Measurements from ENCODE around the gene SMURF1. TPM values are rescaled to one million over a fixed set of nuclear protein-coding genes. Genes with fewer than 3 reads are reported as not detected.
A peak's percentile ranks its signal among the peaks of the same experiment; 100 is the strongest.

Gene SMURF1
- total RNA-seq, 1 donor from 2014 or later = 22.1 TPM

GRCh38 chr7:99120501-99120900 lies 23.4 kb downstream of the SMURF1 start:
- Mint-ChIP-seq H3K4me3 (no peak overlapping the region), H3K27ac (peak overlapping the region; percentile 55), H3K9me3 (peaks cover 8% of the 10 kb centered on the region), H3K36me3 (peaks cover 31% of the 10 kb centered on the region), H3K27me3 (no peaks in the 10 kb centered on the region), H3K4me1 (ENCODE audit: unreplicated experiment) (peaks cover 17% of the 10 kb centered on the region)
- TF ChIP-seq, protein P1, sequence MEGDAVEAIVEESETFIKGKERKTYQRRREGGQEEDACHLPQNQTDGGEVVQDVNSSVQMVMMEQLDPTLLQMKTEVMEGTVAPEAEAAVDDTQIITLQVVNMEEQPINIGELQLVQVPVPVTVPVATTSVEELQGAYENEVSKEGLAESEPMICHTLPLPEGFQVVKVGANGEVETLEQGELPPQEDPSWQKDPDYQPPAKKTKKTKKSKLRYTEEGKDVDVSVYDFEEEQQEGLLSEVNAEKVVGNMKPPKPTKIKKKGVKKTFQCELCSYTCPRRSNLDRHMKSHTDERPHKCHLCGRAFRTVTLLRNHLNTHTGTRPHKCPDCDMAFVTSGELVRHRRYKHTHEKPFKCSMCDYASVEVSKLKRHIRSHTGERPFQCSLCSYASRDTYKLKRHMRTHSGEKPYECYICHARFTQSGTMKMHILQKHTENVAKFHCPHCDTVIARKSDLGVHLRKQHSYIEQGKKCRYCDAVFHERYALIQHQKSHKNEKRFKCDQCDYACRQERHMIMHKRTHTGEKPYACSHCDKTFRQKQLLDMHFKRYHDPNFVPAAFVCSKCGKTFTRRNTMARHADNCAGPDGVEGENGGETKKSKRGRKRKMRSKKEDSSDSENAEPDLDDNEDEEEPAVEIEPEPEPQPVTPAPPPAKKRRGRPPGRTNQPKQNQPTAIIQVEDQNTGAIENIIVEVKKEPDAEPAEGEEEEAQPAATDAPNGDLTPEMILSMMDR (conservative IDR thresholded peaks at IDR 0.05) = no peak
- DNase-seq (ENCODE audit: extremely low spot score, unreplicated experiment) = no peak

- no peak for DNase-seq (ENCODE audit: extremely low spot score, unreplicated experiment)
- Mint-ChIP-seq H3K36me3 (peaks cover 38% of the 10 kb centered on the region), H3K27me3 (no peaks in the 10 kb centered on the region), H3K4me1 (ENCODE audit: unreplicated experiment) (peaks cover 10% of the 10 kb centered on the region), H3K27ac (no peak overlapping the region), H3K9me3 (peaks cover 11% of the 10 kb centered on the region), H3K4me3 (no peak overlapping the region)
- TF ChIP-seq, protein P1 (conservative IDR thresholded peaks at IDR 0.05) = no peak
Observed at GRCh38 chr7:99118077-99118476, 25.8 kb downstream of the SMURF1 start.

- peaks cover 47% of the 10 kb centered on the region for H3K36me3 Mint-ChIP-seq
- no peak overlapping the region for H3K27ac Mint-ChIP-seq
- no peak for DNase-seq (ENCODE audit: extremely low spot score, unreplicated experiment)
- no peak overlapping the region for H3K4me3 Mint-ChIP-seq
- TF ChIP-seq, protein P1 (conservative IDR thresholded peaks at IDR 0.05) = no peak
- H3K9me3 Mint-ChIP-seq = peaks cover 12% of the 10 kb centered on the region
- H3K4me1 Mint-ChIP-seq (ENCODE audit: unreplicated experiment) = peaks cover 15% of the 10 kb centered on the region
- H3K27me3 Mint-ChIP-seq = no peaks in the 10 kb centered on the region
Observed at GRCh38 chr7:99116144-99116543, 27.8 kb downstream of the SMURF1 start.

DNA sequence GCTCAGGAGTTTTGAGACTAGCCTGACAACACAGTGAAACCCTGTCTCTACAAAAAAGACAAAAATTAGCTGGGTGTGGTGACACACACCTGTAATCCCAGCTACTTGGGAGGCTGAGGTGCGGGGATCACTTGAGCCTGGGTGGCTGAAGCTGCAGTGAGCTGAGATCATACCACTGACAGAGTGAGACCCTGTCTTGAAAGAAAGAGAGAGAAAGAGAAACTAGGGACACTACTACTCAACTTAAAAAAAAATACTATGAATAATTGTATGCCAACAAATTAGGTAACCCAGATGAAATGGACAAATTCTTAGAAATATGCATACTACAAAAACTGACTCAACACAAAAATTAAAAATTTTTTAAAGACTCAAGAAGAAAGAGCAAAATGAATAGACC lies 28.5 kb downstream of the SMURF1 start:
- H3K4me1 Mint-ChIP-seq (ENCODE audit: unreplicated experiment) = peaks cover 12% of the 10 kb centered on the region
- no peak for DNase-seq (ENCODE audit: extremely low spot score, unreplicated experiment)
- H3K36me3 Mint-ChIP-seq = peaks cover 46% of the 10 kb centered on the region
- no peak overlapping the region for H3K4me3 Mint-ChIP-seq
- TF ChIP-seq, protein P1 (conservative IDR thresholded peaks at IDR 0.05) = no peak
- no peak overlapping the region for H3K27ac Mint-ChIP-seq
- peaks cover 12% of the 10 kb centered on the region for H3K9me3 Mint-ChIP-seq
- no peaks in the 10 kb centered on the region for H3K27me3 Mint-ChIP-seq

- H3K4me3 Mint-ChIP-seq = no peak overlapping the region
- peaks cover 7% of the 10 kb centered on the region for H3K9me3 Mint-ChIP-seq
- no peak for DNase-seq (ENCODE audit: extremely low spot score, unreplicated experiment)
- TF ChIP-seq, protein P1 (conservative IDR thresholded peaks at IDR 0.05) = no peak
- peak overlapping the region; percentile 47 for H3K27ac Mint-ChIP-seq
- peaks cover 15% of the 10 kb centered on the region for H3K4me1 Mint-ChIP-seq (ENCODE audit: unreplicated experiment)
- H3K27me3 Mint-ChIP-seq = no peaks in the 10 kb centered on the region
- peaks cover 29% of the 10 kb centered on the region for H3K36me3 Mint-ChIP-seq
Observed at GRCh38 chr7:99112979-99113378, 30.9 kb downstream of the SMURF1 start.

- Mint-ChIP-seq H3K27ac (peak overlapping the region; percentile 94), H3K9me3 (peaks cover 4% of the 10 kb centered on the region), H3K4me1 (ENCODE audit: unreplicated experiment) (peaks cover 23% of the 10 kb centered on the region), H3K4me3 (no peak overlapping the region), H3K27me3 (no peaks in the 10 kb centered on the region), H3K36me3 (peaks cover 26% of the 10 kb centered on the region)
- TF ChIP-seq, protein P1 (conservative IDR thresholded peaks at IDR 0.05) = no peak
- no peak for DNase-seq (ENCODE audit: extremely low spot score, unreplicated experiment)
Observed at GRCh38 chr7:99112097-99112496, 31.8 kb downstream of the SMURF1 start.
